GM18867 (cell line): Measurements from ENCODE around the gene ARHGEF11.

Source experiments
- ATAC-seq: cut with Tn5 transposase; IDR thresholded peaks from one replicate; pipeline ENCODE4 v1.9.1; 2021; ENCODE audit warnings: mild to moderate bottlenecking, moderate library complexity; ENCODE audit not compliant: unreplicated experiment

The ARHGEF11 gene

DNA sequence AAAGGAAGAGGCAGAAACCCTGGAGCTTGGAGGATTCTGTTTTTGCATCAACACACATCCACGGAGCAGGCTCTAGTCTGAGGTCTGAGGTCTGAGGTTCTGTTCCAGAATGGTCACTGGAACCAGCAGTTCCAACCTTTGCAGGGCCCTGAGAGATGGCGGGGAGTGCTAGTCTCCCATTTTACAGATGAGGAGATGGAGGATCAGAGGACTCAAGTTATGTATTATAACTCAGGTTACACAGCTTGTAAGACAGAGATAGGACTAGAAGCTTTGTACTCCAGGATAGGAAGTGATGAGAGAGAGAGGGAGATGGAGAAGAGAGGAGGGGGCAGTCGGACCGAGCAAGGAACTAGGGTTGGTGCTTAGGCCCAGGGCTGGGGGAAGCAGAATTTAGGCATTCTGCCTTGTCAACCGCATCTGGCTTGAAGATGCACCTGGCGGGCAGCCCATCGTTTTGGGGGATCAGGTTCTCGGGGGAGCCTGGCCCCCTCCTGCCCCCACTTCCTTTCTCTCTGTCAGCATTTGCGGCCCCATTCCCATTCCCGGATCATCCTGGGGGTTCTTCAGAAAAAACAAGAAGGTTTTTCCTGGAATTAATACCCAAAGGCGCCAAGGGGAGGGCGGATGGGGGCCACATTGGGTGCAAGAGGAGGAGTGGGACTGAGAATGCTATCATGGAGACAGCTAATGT lies 146.4 kb downstream of the ARHGEF11 start:
- no peak for ATAC-seq

- no peak for ATAC-seq
Measured at GRCh38 chr1:156898161-156898566, 147.4 kb downstream of the ARHGEF11 start.

GRCh38 chr1:156897078-156897825 lies 148.3 kb downstream of the ARHGEF11 start:
- ATAC-seq, result no peak

DNA sequence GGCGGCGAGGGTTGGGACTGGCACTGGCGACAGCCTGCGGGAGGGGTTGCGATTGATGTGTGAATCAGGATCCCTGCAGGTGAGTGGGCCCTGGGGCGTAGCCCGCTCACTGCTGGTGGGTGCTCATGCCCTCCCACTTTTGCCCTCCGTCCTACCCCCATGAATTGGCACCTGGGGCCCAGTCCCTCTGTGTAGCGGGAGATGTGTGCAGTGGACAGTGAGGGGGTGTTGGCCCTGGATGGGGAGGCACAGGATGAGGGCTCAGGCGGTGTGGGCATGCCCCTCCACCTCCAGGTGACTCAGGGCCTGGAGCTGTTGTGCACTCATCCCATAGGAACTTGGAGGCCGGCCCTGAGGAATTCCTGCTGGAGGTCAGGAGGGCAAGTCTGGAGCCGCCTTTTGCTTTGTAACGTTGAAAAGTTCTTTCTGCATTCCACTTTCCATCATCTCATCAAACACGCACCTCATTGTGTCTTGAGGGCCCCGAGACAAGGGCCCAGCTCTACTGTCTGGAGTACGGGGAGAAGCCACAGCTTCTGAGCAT lies 149.0 kb downstream of the ARHGEF11 start:
- ATAC-seq, result no peak

- no peak for ATAC-seq
Measured at GRCh38 chr1:156895927-156896326, 149.6 kb downstream of the ARHGEF11 start.

DNA sequence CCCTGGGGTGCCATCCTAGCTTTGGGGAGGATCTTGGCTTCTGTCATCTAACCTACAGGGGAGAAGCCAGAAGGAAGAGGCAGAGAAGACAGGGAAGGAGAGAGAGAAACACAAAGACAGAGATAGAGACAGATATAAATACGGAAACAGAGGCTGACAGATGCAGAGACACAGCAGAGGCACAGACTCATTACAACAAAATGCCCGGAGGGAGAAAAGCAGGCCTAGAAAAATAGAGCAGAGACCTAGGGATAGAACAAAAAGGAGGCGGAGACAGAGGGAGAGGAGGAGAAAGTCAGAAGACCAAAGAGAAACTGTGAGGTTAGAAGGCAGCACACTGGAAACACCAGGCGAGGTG lies 150.1 kb downstream of the ARHGEF11 start:
- no peak for ATAC-seq

GRCh38 chr1:156894711-156895454 lies 150.7 kb downstream of the ARHGEF11 start:
- ATAC-seq, result no peak

GRCh38 chr1:156894001-156894400 lies 151.5 kb downstream of the ARHGEF11 start:
- ATAC-seq, result no peak

GRCh38 chr1:156893048-156893953 lies 152.2 kb downstream of the ARHGEF11 start, which contains the start of gene PEAR1:
TSS of gene PEAR1 (plus strand) at chr1:156893718. CDS start at chr1:156903927, 10,209 bp downstream.
- ATAC-seq, result no peak

DNA sequence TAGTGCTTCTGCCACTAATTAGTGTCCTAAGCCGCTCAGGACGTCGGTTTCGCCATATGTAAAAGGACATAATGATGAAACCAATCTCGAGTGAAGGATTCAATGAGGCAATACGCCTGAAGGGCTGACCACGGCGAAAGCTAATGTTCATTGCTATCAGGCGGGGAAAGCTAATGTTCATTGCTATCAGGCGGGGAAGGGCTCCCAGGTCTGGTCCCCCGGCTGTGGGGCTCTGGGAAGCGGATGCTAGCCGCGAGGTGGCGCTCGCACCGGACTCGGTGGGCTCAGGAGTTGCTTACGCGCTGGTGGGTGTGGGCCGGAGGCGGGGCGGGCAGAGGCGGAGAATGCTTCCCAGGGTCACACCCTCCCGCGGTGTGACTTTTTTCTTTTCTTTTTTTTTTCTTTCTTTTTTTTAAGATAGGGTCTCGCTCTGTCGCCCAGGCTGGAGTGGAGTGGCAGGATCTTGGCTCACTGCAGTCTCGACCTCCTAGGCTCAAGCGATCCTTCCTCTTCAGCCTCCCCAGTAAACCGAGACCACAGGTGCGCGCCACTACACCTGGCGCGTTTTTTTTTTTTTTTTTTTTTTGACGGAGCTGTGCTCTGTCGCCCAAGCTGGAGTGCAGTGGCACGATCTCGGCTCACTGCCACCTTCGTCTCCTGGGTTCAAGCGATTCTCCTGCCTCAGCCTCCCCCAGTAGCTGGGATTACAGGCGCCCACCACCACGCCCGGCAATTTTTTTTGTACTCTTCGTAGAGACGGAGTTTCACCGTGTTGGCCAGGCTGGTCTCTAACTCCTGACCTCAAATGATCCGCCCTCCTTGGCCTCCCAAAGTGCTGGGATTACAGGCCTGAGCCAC lies 153.1 kb downstream of the ARHGEF11 start:
- ATAC-seq, result peak; percentile 62

GRCh38 chr1:156889802-156890580 lies 155.6 kb downstream of the ARHGEF11 start:
- ATAC-seq, result peak; percentile 51

GRCh38 chr1:156887734-156888133 lies 157.8 kb downstream of the ARHGEF11 start:
- ATAC-seq, result no peak

DNA sequence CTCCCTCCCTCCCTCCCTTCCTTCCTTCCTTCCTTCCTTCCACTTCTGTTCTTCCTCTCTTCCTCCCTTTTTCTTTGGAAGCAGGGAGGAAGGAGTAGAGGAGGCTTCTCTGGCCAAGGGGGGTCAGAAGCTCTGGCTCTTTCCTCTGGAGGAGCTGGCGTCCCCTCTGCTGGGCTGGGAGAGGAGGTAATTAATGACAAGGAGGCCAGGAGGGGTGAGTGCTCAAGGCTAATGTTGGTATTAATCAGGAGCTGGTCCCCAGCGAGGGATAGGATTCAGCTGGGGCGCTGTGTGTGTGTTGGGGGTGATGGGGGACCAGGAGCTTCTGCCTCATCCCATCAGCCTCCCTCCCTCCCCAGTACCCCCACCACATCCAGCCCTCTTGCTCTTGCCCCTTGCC lies 158.2 kb downstream of the ARHGEF11 start:
- ATAC-seq, result no peak

DNA sequence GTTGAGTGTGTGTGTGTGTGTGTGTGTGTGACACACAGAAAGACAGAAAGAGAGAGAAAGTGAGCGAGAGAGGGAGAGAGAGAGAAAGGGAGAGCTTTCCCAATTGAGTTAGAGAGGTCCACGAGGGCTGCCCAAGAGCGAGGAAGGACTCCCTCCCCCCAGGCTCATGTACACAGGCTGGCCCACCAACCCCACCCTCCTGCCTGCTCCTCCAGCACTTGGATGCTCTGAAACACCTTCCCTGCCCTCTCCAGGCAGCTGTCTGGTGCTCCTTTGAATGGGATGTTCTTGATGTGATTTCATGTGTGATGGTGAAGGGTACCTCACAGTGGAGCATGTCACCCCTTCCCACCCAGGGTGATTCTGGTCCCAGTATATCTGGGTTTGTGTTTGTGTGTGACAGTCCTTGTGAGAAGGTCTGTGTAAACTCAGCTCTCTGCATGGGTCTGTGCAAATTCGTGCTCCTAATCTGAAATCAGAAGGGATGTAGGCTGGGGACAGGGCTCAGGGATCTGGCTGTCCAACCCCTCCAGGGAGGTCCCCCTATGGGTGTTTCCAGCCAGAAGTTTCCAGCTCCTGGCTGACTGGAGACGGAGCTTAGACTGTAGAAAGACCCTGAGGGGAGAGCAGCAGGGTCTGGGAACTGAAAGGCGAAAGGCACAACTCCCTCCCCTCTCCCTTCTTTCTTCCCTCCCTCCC lies 158.8 kb downstream of the ARHGEF11 start:
- ATAC-seq, result no peak

GRCh38 chr1:156885880-156886355 lies 159.6 kb downstream of the ARHGEF11 start:
- ATAC-seq, result no peak

DNA sequence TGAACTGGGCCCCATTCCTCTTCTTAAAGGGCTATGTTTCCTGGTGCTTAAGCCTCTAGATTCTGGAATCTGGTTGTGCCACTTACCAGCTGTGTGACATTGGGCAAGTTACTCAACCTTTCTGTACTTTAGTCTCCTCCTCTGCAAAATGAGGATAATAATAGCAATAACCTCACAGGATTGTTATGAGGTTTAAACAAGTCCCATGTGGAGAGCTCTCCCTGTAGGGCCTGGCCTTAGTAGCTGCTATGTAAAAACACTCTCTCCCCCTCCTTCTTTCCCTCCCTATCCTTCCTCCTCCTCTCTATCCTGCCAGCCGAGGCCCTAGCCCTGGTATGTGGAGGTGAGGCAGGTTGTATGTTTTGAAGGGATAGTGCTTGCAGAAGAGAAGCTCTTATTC lies 160.2 kb downstream of the ARHGEF11 start:
- no peak for ATAC-seq
